Measurements from ENCODE around the gene GNPTAB.

Gene GNPTAB

DNA sequence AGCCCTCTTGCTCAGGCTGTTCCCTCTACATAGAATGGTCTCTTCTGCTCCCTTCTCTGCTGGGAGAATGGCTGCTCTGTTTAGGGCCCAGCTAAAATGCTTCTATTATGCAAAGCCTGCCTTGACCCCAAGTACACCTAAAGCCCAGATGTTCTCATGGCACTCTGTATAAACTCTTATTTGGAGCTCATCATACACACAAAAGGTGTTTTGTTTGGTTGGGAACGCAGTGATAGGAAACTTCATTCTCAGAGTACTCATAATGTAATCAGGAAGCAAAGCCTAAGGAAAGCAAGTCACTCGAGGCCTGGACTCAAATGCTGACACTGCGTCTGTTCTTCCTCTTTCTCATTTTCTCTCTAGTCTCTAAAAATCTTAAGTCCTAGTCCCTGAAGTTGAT, 53.3 kb downstream of the GNPTAB start:
- TF ChIP-seq, protein P1, sequence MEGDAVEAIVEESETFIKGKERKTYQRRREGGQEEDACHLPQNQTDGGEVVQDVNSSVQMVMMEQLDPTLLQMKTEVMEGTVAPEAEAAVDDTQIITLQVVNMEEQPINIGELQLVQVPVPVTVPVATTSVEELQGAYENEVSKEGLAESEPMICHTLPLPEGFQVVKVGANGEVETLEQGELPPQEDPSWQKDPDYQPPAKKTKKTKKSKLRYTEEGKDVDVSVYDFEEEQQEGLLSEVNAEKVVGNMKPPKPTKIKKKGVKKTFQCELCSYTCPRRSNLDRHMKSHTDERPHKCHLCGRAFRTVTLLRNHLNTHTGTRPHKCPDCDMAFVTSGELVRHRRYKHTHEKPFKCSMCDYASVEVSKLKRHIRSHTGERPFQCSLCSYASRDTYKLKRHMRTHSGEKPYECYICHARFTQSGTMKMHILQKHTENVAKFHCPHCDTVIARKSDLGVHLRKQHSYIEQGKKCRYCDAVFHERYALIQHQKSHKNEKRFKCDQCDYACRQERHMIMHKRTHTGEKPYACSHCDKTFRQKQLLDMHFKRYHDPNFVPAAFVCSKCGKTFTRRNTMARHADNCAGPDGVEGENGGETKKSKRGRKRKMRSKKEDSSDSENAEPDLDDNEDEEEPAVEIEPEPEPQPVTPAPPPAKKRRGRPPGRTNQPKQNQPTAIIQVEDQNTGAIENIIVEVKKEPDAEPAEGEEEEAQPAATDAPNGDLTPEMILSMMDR (conservative IDR thresholded peaks at IDR 0.05; ENCODE audit: low read depth, low read length): no peak
- Histone ChIP-seq H4K20me1 (ENCODE audit: insufficient read depth) (no peaks in the 10 kb centered on the region), H3K27me3 (ENCODE audit: insufficient read depth, low read depth) (no peaks in the 10 kb centered on the region), H3K36me3 (ENCODE audit: insufficient read depth) (no peaks in the 10 kb centered on the region), H3K79me2 (ENCODE audit: insufficient read depth, low read depth) (no peaks in the 10 kb centered on the region), H3K4me3 (IDR thresholded peaks at IDR 0.05; ENCODE audit: insufficient read depth, low read depth, low read length) (no peak overlapping the region), H2AFZ (ENCODE audit: low read depth) (no peak overlapping the region), H3K4me2 (no peak overlapping the region), H3K4me1 (ENCODE audit: low read depth, poor library complexity, severe bottlenecking) (peaks cover 38% of the 10 kb centered on the region), H3K9ac (no peak overlapping the region), H3K27ac (no peak overlapping the region)

DNA sequence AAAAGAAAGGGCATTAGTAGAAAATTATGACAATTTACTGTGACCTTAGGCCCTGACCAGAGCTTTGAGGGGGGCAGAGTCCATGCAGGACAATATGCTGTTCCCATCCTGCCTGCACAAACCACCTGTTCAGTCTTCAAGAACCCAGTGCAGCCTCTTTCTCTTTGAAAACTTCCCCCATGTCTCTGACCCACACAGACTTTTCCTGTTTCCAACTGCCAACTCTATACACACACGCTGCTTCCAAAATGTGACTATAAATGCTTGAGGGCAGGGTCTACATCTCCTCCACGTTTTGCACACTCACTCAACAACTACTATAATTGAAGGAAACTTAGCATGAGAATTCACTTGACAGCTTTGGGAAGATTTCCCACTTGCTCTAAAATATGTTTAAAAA, 54.9 kb downstream of the GNPTAB start:
- Histone ChIP-seq H3K4me1 (ENCODE audit: low read depth, poor library complexity, severe bottlenecking) (peaks cover 55% of the 10 kb centered on the region), H3K4me3 (IDR thresholded peaks at IDR 0.05; ENCODE audit: insufficient read depth, low read depth, low read length) (no peak overlapping the region), H3K9ac (no peak overlapping the region), H3K79me2 (ENCODE audit: insufficient read depth, low read depth) (no peaks in the 10 kb centered on the region), H4K20me1 (ENCODE audit: insufficient read depth) (no peaks in the 10 kb centered on the region), H3K27me3 (ENCODE audit: insufficient read depth, low read depth) (no peaks in the 10 kb centered on the region), H2AFZ (ENCODE audit: low read depth) (no peak overlapping the region), H3K36me3 (ENCODE audit: insufficient read depth) (no peaks in the 10 kb centered on the region), H3K27ac (no peak overlapping the region), H3K4me2 (no peak overlapping the region)
- TF ChIP-seq, protein P1 (conservative IDR thresholded peaks at IDR 0.05; ENCODE audit: low read depth, low read length): no peak

DNA sequence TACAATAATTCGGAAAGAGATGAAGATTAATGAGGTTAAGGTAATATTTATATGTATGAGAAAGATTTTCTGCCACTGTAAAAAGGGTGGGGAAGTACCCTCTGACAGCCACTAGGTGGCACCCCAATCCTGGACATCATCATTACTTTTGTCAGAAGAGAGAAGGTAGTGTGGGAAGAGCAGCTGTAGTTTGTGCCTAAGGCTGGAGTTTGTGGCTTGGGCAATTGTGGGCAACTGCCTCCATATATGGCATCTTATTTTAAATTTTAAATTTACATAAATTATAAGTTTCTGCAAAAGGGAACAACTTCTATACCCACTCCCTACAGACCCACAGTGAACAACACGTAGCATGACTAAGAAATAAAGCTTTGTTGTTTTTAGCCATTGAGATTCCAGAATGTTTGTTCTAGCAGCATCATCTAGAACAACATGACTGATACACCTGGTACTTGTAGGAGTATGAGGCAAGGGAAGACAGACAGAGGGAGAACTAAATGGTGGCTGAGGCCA, 57.1 kb downstream of the GNPTAB start:
- no peaks in the 10 kb centered on the region for H4K20me1 ChIP-seq (ENCODE audit: insufficient read depth)
- H3K9ac ChIP-seq: no peak overlapping the region
- H2AFZ ChIP-seq (ENCODE audit: low read depth): no peak overlapping the region
- H3K79me2 ChIP-seq (ENCODE audit: insufficient read depth, low read depth): no peaks in the 10 kb centered on the region
- no peaks in the 10 kb centered on the region for H3K36me3 ChIP-seq (ENCODE audit: insufficient read depth)
- H3K4me3 ChIP-seq (IDR thresholded peaks at IDR 0.05; ENCODE audit: insufficient read depth, low read depth, low read length): no peak overlapping the region
- H3K4me2 ChIP-seq: peak overlapping the region; percentile 77; the same call in 1 of the 2 replicates
- peak overlapping the region; percentile 69; the same call in 1 of the 2 replicates for H3K27ac ChIP-seq
- H3K4me1 ChIP-seq (ENCODE audit: low read depth, poor library complexity, severe bottlenecking): peaks cover 64% of the 10 kb centered on the region
- TF ChIP-seq, protein P1 (conservative IDR thresholded peaks at IDR 0.05; ENCODE audit: low read depth, low read length): peak; percentile 87
- H3K27me3 ChIP-seq (ENCODE audit: insufficient read depth, low read depth): no peaks in the 10 kb centered on the region

DNA sequence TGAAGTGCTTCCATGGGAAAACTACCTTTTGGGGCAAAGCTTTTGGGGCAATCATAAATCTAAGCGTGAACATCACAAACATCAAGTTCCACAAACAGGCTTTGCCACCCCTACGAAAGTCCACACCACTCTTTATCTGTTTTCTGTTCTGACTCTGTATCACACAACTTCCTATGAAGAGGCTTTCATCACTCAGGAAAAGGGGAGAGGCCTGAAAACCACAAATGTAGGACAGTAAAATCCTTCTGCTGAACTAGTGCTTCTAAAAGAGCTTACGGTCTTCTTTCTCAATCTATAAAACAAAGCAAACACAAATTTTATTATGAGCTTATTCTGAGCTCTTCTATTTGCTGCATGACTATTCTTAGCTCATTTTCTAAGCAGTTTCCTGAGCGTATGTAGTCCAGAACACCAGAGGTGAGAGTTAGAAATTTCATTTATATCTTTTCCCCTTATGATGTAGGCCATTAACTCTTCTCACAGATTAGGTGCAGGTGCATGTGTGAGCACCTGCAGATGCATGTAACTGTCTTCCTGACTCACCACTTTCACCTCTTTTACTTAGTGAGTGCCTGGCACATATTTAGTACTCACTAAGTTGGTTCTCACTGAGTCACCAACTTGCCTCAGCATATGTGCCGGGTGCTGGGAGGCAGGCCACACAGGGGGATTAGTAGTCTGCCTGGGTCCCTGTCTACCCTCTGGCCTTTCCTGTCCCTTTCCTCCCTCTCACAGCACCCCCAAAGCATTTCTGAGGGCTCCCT, 58.6 kb downstream of the GNPTAB start:
- no peaks in the 10 kb centered on the region for H3K79me2 ChIP-seq (ENCODE audit: insufficient read depth, low read depth)
- H3K27me3 ChIP-seq (ENCODE audit: insufficient read depth, low read depth): no peaks in the 10 kb centered on the region
- peak overlapping the region; percentile 77 for H3K4me2 ChIP-seq
- peaks cover 50% of the 10 kb centered on the region for H3K4me1 ChIP-seq (ENCODE audit: low read depth, poor library complexity, severe bottlenecking)
- H3K9ac ChIP-seq: peak overlapping the region; percentile 33; the same call in 1 of the 2 replicates
- TF ChIP-seq, protein P1 (conservative IDR thresholded peaks at IDR 0.05; ENCODE audit: low read depth, low read length): 0 out of 2 replicates have a peak, but pooled peaks have one; percentile 15
- H3K4me3 ChIP-seq (IDR thresholded peaks at IDR 0.05; ENCODE audit: insufficient read depth, low read depth, low read length): no peak overlapping the region
- H3K36me3 ChIP-seq (ENCODE audit: insufficient read depth): no peaks in the 10 kb centered on the region
- H2AFZ ChIP-seq (ENCODE audit: low read depth): no peak overlapping the region
- H3K27ac ChIP-seq: peak overlapping the region; percentile 69
- no peaks in the 10 kb centered on the region for H4K20me1 ChIP-seq (ENCODE audit: insufficient read depth)

Measured in KMS-11 (cell line).